Fibroblast of lung (primary cell): ENCODE measurements around the gene KCP. TPM values are rescaled to one million over a fixed set of nuclear protein-coding genes. Genes with fewer than 3 reads are reported as not detected.

ENCODE experiments used
- DNase-seq, 2 donors: peaks; one replicate each; pipeline versions ENCODE4 v3.0.0 to v3.0.0-alpha.2; 2010; ENCODE audit warnings: low read depth in 2 of 2
- H2AFZ ChIP-seq: 2 replicates; pipeline ENCODE4 v1.5.1; 2012; ENCODE audit warnings: low read length, control low read depth, inconsistent platforms
- H3K27ac ChIP-seq: 2 replicates; pipeline ENCODE4 v1.5.1; 2011; ENCODE audit warnings: low read length, control low read depth; ENCODE audit not compliant: insufficient read depth
- H3K27me3 ChIP-seq: 2 replicates; pipeline ENCODE4 v1.5.1; 2011; ENCODE audit warnings: mild to moderate bottlenecking, low read length; ENCODE audit not compliant: control insufficient read depth, insufficient read depth
- H3K36me3 ChIP-seq: 2 replicates; pipeline ENCODE4 v1.5.1; 2011; ENCODE audit warnings: low read length; ENCODE audit not compliant: control insufficient read depth, insufficient read depth
- H3K4me1 ChIP-seq: 2 replicates; pipeline ENCODE4 v1.5.1; 2011; ENCODE audit warnings: low read length; ENCODE audit not compliant: control insufficient read depth, insufficient read depth; ENCODE audit errors: extremely low read depth
- H3K4me2 ChIP-seq: 2 replicates; pipeline ENCODE4 v1.5.1; 2011; ENCODE audit warnings: low read length, control low read depth; ENCODE audit not compliant: insufficient read depth; ENCODE audit errors: extremely low read depth
- H3K4me3 ChIP-seq, 4 experiments: fragments of 200-600 bp in 1 of 4; sonication (generic) in 1 of 4; replicated peaks in 1 of 4; 2 replicates each; pipeline ENCODE4 v1.5.1; 2011 to 2016; ENCODE audit warnings: low read length in 4 of 4, low read depth in 3 of 4, mild to moderate bottlenecking in 3 of 4, control low read depth in 2 of 4, inconsistent platforms in 1 of 4, mixed read lengths in 1 of 4; ENCODE audit not compliant: insufficient read depth in 1 of 4; ENCODE audit errors: control extremely low read depth in 1 of 4
- H3K79me2 ChIP-seq: 2 replicates; pipeline ENCODE4 v1.5.1; 2012; ENCODE audit warnings: mild to moderate bottlenecking, low read length, inconsistent platforms; ENCODE audit not compliant: control insufficient read depth, insufficient read depth
- H3K9ac ChIP-seq: 2 replicates; pipeline ENCODE4 v1.5.1; 2011; ENCODE audit warnings: mild to moderate bottlenecking, low read length, control low read depth; ENCODE audit not compliant: insufficient read depth
- H3K9me3 ChIP-seq: 2 replicates; pipeline ENCODE4 v1.5.1; 2012; ENCODE audit warnings: low read depth, low read length; ENCODE audit not compliant: control insufficient read depth, insufficient read depth
- H4K20me1 ChIP-seq: 2 replicates; pipeline ENCODE4 v1.5.1; 2011; ENCODE audit warnings: low read length; ENCODE audit not compliant: control insufficient read depth, insufficient read depth; ENCODE audit errors: extremely low read depth
- CTCF ChIP-seq, 2 donors: IDR thresholded peaks in 1 of 2; conservative IDR thresholded peaks in 1 of 2; 1 replicate in 1 of 2; 2 replicates in 1 of 2; pipeline ENCODE4 v1.5.1; 2011 to 2012; ENCODE audit warnings: low read length in 2 of 2, control low read depth in 1 of 2, inconsistent platforms in 1 of 2, low read depth in 1 of 2, mild to moderate bottlenecking in 1 of 2
- EZH2 ChIP-seq: IDR thresholded peaks from 2 replicates; pipeline ENCODE4 v1.5.1; 2012; ENCODE audit warnings: low read length, control low read depth, mild to moderate bottlenecking; ENCODE audit errors: missing control alignments
- polyA plus RNA-seq, 2 donors: library from polyadenylated mRNA; depleted of rRNA in 1 of 2; stranded (reverse) in 1 of 2; unstranded in 1 of 2; fragments of >200 nt; gene quantifications; 2 replicates each; pipeline ENCODE4 v1.2.1, GENCODE V29; 2011 to 2012; ENCODE audit warnings: missing spikeins in 1 of 2
- total RNA-seq: library from RNA; depleted of rRNA; stranded (reverse); fragments of >200 nt; gene quantifications from 2 replicates; pipeline ENCODE4 v1.2.1, GENCODE V29; 2014

Gene KCP
- total and polyA plus RNA-seq, 2 donors (not counting 1 experiment from before 2014, with no cell fraction given): 0.08 to 0.50 TPM

GRCh38 chr7:128924707-128925588, 14.4 kb upstream of the KCP start:
- Histone ChIP-seq H3K9me3 (no peaks in the 10 kb centered on the region), H3K27ac (no peak overlapping the region), H3K4me3 (no peak overlapping the region), H4K20me1 (no peaks in the 10 kb centered on the region), H2AFZ (no peak overlapping the region), H3K4me1 (no peaks in the 10 kb centered on the region), H3K79me2 (no peaks in the 10 kb centered on the region), H3K4me2 (no peak overlapping the region), H3K36me3 (no peaks in the 10 kb centered on the region), H3K9ac (no peak overlapping the region), H3K27me3 (peaks cover 21% of the 10 kb centered on the region)
- no peak for DNase-seq
- TF ChIP-seq EZH2 (no peak), CTCF (conservative IDR thresholded peaks at IDR 0.05 in 1 of 2, IDR thresholded peaks at IDR 0.05 in 1 of 2; ENCODE audit: low read depth in 1 of 2, low read length in 2 of 2) (no peak)

GRCh38 chr7:128923411-128923800, 12.9 kb upstream of the KCP start:
- Histone ChIP-seq H3K9ac (no peak overlapping the region), H3K27me3 (peaks cover 28% of the 10 kb centered on the region), H3K36me3 (no peaks in the 10 kb centered on the region), H3K4me2 (no peak overlapping the region), H3K9me3 (no peaks in the 10 kb centered on the region), H3K4me1 (no peaks in the 10 kb centered on the region), H4K20me1 (no peaks in the 10 kb centered on the region), H3K79me2 (no peaks in the 10 kb centered on the region), H2AFZ (no peak overlapping the region), H3K4me3 (no peak overlapping the region), H3K27ac (no peak overlapping the region)
- no peak for TF ChIP-seq EZH2
- TF ChIP-seq CTCF (conservative IDR thresholded peaks at IDR 0.05 in 1 of 2, IDR thresholded peaks at IDR 0.05 in 1 of 2; ENCODE audit: low read depth in 1 of 2, low read length in 2 of 2): no peak
- no peak for DNase-seq

DNA sequence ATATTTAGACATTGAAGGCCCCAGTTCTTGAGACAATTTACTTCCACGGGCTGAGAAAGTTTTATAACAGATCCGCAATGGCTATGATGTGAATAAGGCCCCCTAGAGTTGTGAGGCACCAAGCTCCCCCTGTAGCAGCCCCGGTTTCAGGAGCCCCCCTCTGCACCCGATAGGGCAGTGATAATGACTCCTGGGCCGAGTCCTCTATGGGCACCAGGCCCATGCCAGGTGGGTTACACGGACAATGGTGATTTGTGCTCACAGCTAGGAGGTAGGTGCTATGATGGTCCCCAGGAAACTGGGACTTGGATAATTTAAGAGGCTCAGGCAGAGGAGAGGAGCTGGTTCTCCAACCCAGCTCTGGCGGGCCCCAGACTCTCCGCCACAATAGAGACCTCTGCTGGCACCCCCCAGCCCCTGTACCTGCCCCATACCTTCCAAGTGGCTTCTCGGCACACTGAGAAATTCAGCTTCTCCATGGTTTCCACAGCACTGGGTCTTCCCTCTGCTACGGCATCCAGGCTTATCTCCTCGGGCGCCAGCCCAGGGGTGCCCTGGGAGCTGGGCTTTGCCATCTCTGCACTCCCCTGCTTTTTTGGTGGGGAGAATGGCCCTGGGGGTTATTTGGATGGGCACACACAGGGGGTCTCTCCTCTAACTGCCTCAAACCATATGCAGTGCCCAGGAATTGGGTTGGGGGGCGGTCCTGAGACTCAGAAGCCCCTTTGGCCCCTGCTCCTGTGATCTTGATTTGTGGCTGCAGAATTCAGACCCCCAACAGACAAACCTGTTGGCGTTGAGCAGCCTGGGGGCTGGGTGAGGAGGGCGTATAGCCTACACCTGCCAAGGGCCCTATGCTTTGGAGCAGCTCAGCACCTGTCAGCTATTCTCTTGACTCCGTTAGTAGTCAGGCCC, 12.2 kb upstream of the KCP start:
- no peak overlapping the region for H3K4me3 ChIP-seq
- no peak for TF ChIP-seq CTCF (conservative IDR thresholded peaks at IDR 0.05 in 1 of 2, IDR thresholded peaks at IDR 0.05 in 1 of 2; ENCODE audit: low read depth in 1 of 2, low read length in 2 of 2)
- no peak for TF ChIP-seq EZH2
- H3K9me3 ChIP-seq: no peaks in the 10 kb centered on the region
- DNase-seq: no peak
- no peaks in the 10 kb centered on the region for H3K79me2 ChIP-seq
- no peak overlapping the region for H3K4me2 ChIP-seq
- no peak overlapping the region for H3K27ac ChIP-seq
- H3K27me3 ChIP-seq: peaks cover 28% of the 10 kb centered on the region
- no peak overlapping the region for H2AFZ ChIP-seq
- no peaks in the 10 kb centered on the region for H3K36me3 ChIP-seq
- no peaks in the 10 kb centered on the region for H4K20me1 ChIP-seq
- no peaks in the 10 kb centered on the region for H3K4me1 ChIP-seq
- no peak overlapping the region for H3K9ac ChIP-seq
